ENCODE data around the gene NRXN3. TPM values are rescaled to one million over a fixed set of nuclear protein-coding genes. Genes with fewer than 3 reads are reported as not detected.

NRXN3 gene
- total RNA-seq, 1 donor from 2014 or later = 18.0 TPM

DNA sequence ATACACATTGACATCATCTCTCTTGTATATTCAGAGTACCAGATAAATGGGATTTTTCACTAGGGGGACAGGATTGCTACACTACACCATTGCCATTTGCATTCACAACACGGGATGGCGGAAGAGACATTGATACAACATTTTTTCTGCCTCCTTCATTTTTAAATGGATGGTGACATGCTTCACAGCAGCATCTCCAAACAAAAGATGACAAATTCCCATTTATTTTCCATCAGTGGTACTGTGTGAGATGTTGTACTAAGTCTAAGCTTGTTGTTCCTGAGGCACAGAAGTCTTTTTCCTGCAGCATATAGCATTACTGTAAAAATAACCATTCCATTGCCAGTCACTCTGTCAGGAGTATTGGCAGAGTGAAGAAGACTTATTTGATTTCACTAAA lies 912.7 kb downstream of the NRXN3 start:
- H3K36me3 ChIP-seq (ENCODE audit: insufficient read depth, low read length) = no peaks in the 10 kb centered on the region
- no peak overlapping the region for H3K27ac ChIP-seq (ENCODE audit: low read depth, low read length)
- H3K4me3 Mint-ChIP-seq (ENCODE audit: unreplicated experiment) = no peak overlapping the region
- TF ChIP-seq EZH2 (IDR thresholded peaks at IDR 0.05; ENCODE audit: insufficient read depth, low read length) (no peak), CTCF (IDR thresholded peaks at IDR 0.05; ENCODE audit: insufficient read depth, low read depth, low read length) (no peak)
- no peaks in the 10 kb centered on the region for H3K4me1 ChIP-seq (ENCODE audit: insufficient read depth, low read length)
- H3K4me3 ChIP-seq (ENCODE audit: insufficient read depth, low read depth, low read length) = no peak overlapping the region
- no peak overlapping the region for H3K9ac ChIP-seq (ENCODE audit: low read length)
- no peak overlapping the region for H2AFZ ChIP-seq (ENCODE audit: low read depth, low read length)
- no peaks in the 10 kb centered on the region for H3K9me3 Mint-ChIP-seq (ENCODE audit: unreplicated experiment)
- no peaks in the 10 kb centered on the region for H3K79me2 ChIP-seq (ENCODE audit: insufficient read depth, low read length)
- peaks cover 4% of the 10 kb centered on the region for H3K27me3 Mint-ChIP-seq (ENCODE audit: low read depth, unreplicated experiment)
- no peaks in the 10 kb centered on the region for H3K9me3 ChIP-seq (ENCODE audit: insufficient read depth, low read depth, low read length)
- H3K27me3 ChIP-seq (ENCODE audit: insufficient read depth, low read length) = no peaks in the 10 kb centered on the region
- peaks cover 2% of the 10 kb centered on the region for H3K4me1 Mint-ChIP-seq (ENCODE audit: low read depth, unreplicated experiment)
- H3K27ac Mint-ChIP-seq (ENCODE audit: unreplicated experiment) = no peak overlapping the region
- no peaks in the 10 kb centered on the region for H4K20me1 ChIP-seq (ENCODE audit: insufficient read depth, low read length)
- H3K36me3 Mint-ChIP-seq (ENCODE audit: low read depth, unreplicated experiment) = no peaks in the 10 kb centered on the region
- DNase-seq (ENCODE audit: low read depth) = no peak
- no peak overlapping the region for H3K4me2 ChIP-seq (ENCODE audit: low read length)
- FAIRE-seq = no peak

- no peak overlapping the region for H3K4me3 ChIP-seq (ENCODE audit: insufficient read depth, low read depth, low read length)
- no peaks in the 10 kb centered on the region for H3K36me3 Mint-ChIP-seq (ENCODE audit: low read depth, unreplicated experiment)
- no peaks in the 10 kb centered on the region for H4K20me1 ChIP-seq (ENCODE audit: insufficient read depth, low read length)
- no peaks in the 10 kb centered on the region for H3K9me3 Mint-ChIP-seq (ENCODE audit: unreplicated experiment)
- FAIRE-seq = no peak
- no peak overlapping the region for H3K9ac ChIP-seq (ENCODE audit: low read length)
- H3K27ac Mint-ChIP-seq (ENCODE audit: unreplicated experiment) = no peak overlapping the region
- no peak for DNase-seq (ENCODE audit: low read depth)
- no peaks in the 10 kb centered on the region for H3K4me1 ChIP-seq (ENCODE audit: insufficient read depth, low read length)
- no peaks in the 10 kb centered on the region for H3K36me3 ChIP-seq (ENCODE audit: insufficient read depth, low read length)
- peaks cover 2% of the 10 kb centered on the region for H3K4me1 Mint-ChIP-seq (ENCODE audit: low read depth, unreplicated experiment)
- H3K27me3 ChIP-seq (ENCODE audit: insufficient read depth, low read length) = no peaks in the 10 kb centered on the region
- peaks cover 4% of the 10 kb centered on the region for H3K27me3 Mint-ChIP-seq (ENCODE audit: low read depth, unreplicated experiment)
- H3K79me2 ChIP-seq (ENCODE audit: insufficient read depth, low read length) = no peaks in the 10 kb centered on the region
- no peak overlapping the region for H3K4me2 ChIP-seq (ENCODE audit: low read length)
- TF ChIP-seq EZH2 (IDR thresholded peaks at IDR 0.05; ENCODE audit: insufficient read depth, low read length) (no peak), CTCF (IDR thresholded peaks at IDR 0.05; ENCODE audit: insufficient read depth, low read depth, low read length) (no peak)
- H2AFZ ChIP-seq (ENCODE audit: low read depth, low read length) = no peak overlapping the region
- no peak overlapping the region for H3K27ac ChIP-seq (ENCODE audit: low read depth, low read length)
- H3K9me3 ChIP-seq (ENCODE audit: insufficient read depth, low read depth, low read length) = no peaks in the 10 kb centered on the region
- H3K4me3 Mint-ChIP-seq (ENCODE audit: unreplicated experiment) = no peak overlapping the region
Observed at GRCh38 chr14:79083356-79083755, 913.2 kb downstream of the NRXN3 start.

DNA sequence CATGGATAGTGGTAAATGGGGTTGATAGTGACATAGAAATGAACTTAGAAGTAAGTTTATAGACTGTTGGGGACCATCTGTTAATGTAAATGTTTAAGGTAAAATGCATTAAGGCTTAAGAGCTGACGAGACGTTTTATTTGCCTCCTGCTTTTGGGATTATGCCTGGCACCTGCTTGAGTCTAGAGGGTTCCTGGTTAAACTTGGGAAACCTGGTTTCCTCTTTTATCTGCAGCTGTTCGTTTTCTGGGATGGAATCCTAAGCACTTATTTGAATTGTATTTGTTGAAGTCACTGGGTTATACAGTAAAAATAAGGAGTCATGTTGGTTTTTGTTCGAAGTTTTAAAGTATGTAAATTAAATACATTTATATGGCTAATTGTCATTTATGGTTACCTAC lies 914.7 kb downstream of the NRXN3 start:
- Mint-ChIP-seq H3K36me3 (ENCODE audit: low read depth, unreplicated experiment) (no peaks in the 10 kb centered on the region), H3K4me1 (ENCODE audit: low read depth, unreplicated experiment) (peaks cover 2% of the 10 kb centered on the region), H3K27ac (ENCODE audit: unreplicated experiment) (no peak overlapping the region), H3K9me3 (ENCODE audit: unreplicated experiment) (no peaks in the 10 kb centered on the region), H3K27me3 (ENCODE audit: low read depth, unreplicated experiment) (peaks cover 4% of the 10 kb centered on the region), H3K4me3 (ENCODE audit: unreplicated experiment) (no peak overlapping the region)
- TF ChIP-seq EZH2 (IDR thresholded peaks at IDR 0.05; ENCODE audit: insufficient read depth, low read length) (no peak), CTCF (IDR thresholded peaks at IDR 0.05; ENCODE audit: insufficient read depth, low read depth, low read length) (no peak)
- Histone ChIP-seq H3K4me1 (ENCODE audit: insufficient read depth, low read length) (no peaks in the 10 kb centered on the region), H3K9ac (ENCODE audit: low read length) (no peak overlapping the region), H4K20me1 (ENCODE audit: insufficient read depth, low read length) (no peaks in the 10 kb centered on the region), H3K4me3 (ENCODE audit: insufficient read depth, low read depth, low read length) (no peak overlapping the region), H3K36me3 (ENCODE audit: insufficient read depth, low read length) (no peaks in the 10 kb centered on the region), H3K9me3 (ENCODE audit: insufficient read depth, low read depth, low read length) (no peaks in the 10 kb centered on the region), H2AFZ (ENCODE audit: low read depth, low read length) (no peak overlapping the region), H3K79me2 (ENCODE audit: insufficient read depth, low read length) (no peaks in the 10 kb centered on the region), H3K27ac (ENCODE audit: low read depth, low read length) (no peak overlapping the region), H3K27me3 (ENCODE audit: insufficient read depth, low read length) (no peaks in the 10 kb centered on the region), H3K4me2 (ENCODE audit: low read length) (no peak overlapping the region)
- DNase-seq (ENCODE audit: low read depth) (no peak), FAIRE-seq (no peak)

Measured in astrocyte (in vitro differentiated cells and primary cell).